ENCODE measurements around the gene NCOA1.
"Not testable (repeated sequence)": the region's sequence is repeated elsewhere in the genome, so short reads cannot be mapped to it uniquely, and the experiment has no call there.

The NCOA1 gene

GRCh38 chr2:24477229-24477628, 13.8 kb upstream of the NCOA1 start:
- no peak for DNase-seq (ENCODE audit: low read depth)

- DNase-seq (ENCODE audit: low read depth) = no peak
Measured at GRCh38 chr2:24478243-24478642, 12.8 kb upstream of the NCOA1 start.

GRCh38 chr2:24480245-24480644, 10.8 kb upstream of the NCOA1 start:
- no peak for DNase-seq (ENCODE audit: low read depth)

- no peak for DNase-seq (ENCODE audit: low read depth)
Measured at GRCh38 chr2:24482251-24482971, 8.6 kb upstream of the NCOA1 start.

GRCh38 chr2:24482972-24483300, 8.1 kb upstream of the NCOA1 start:
- DNase-seq (ENCODE audit: low read depth) = no peak

GRCh38 chr2:24484677-24485076, 6.4 kb upstream of the NCOA1 start:
- not testable (repeated sequence) for DNase-seq (ENCODE audit: low read depth)

GRCh38 chr2:24485197-24485596, 5.9 kb upstream of the NCOA1 start:
- no peak for DNase-seq (ENCODE audit: low read depth)

GRCh38 chr2:24486636-24487205, 4.3 kb upstream of the NCOA1 start:
- no peak for DNase-seq (ENCODE audit: low read depth)

- DNase-seq (ENCODE audit: low read depth) = no peak
Measured at GRCh38 chr2:24489465-24490180, 1.4 kb upstream of the NCOA1 start.

- DNase-seq (ENCODE audit: low read depth) = peak; percentile 39
Measured at GRCh38 chr2:24490181-24490689, 819 bp upstream of the NCOA1 start.

GRCh38 chr2:24491542-24492420, 727 bp downstream of the NCOA1 start:
- peak; percentile 18 for DNase-seq (ENCODE audit: low read depth)

- DNase-seq (ENCODE audit: low read depth) = peak; percentile 39
Measured at GRCh38 chr2:24492421-24493279, 1.6 kb downstream of the NCOA1 start.

- DNase-seq (ENCODE audit: low read depth) = peak; percentile 50
Measured at GRCh38 chr2:24493713-24494112, 2.7 kb downstream of the NCOA1 start.

- no peak for DNase-seq (ENCODE audit: low read depth)
Measured at GRCh38 chr2:24494410-24494809, 3.4 kb downstream of the NCOA1 start.

- no peak for DNase-seq (ENCODE audit: low read depth)
Measured at GRCh38 chr2:24495451-24495850, 4.4 kb downstream of the NCOA1 start.

GRCh38 chr2:24496959-24497358, 5.9 kb downstream of the NCOA1 start:
- no peak for DNase-seq (ENCODE audit: low read depth)

GRCh38 chr2:24497685-24498084, 6.6 kb downstream of the NCOA1 start:
- DNase-seq (ENCODE audit: low read depth) = no peak

GRCh38 chr2:24498121-24498520, 7.1 kb downstream of the NCOA1 start:
- no peak for DNase-seq (ENCODE audit: low read depth)

- DNase-seq (ENCODE audit: low read depth) = no peak
Measured at GRCh38 chr2:24501813-24502212, 10.8 kb downstream of the NCOA1 start.

- no peak for DNase-seq (ENCODE audit: low read depth)
Measured at GRCh38 chr2:24505534-24506275, 14.7 kb downstream of the NCOA1 start.

- no peak for DNase-seq (ENCODE audit: low read depth)
Measured at GRCh38 chr2:24507549-24507948, 16.5 kb downstream of the NCOA1 start.

Data from iris pigment epithelial cell (primary cell).